Muscle layer of duodenum (tissue), 2 donors: Measurements from ENCODE around the gene SLC24A4.

Experiments
- H3K27ac ChIP-seq: one replicate; pipeline ENCODE4 v1.7.0; 2013; ENCODE audit warnings: mild to moderate bottlenecking, low read length
- H3K27me3 ChIP-seq: one replicate; pipeline ENCODE4 v1.7.0; 2013; ENCODE audit warnings: low read depth, mild to moderate bottlenecking, control low read depth, low read length
- H3K36me3 ChIP-seq, 2 donors: one replicate each; pipeline ENCODE4 v1.7.0; 2013; ENCODE audit warnings: low read length in 2 of 2, control low read depth in 1 of 2, mild to moderate bottlenecking in 1 of 2; ENCODE audit not compliant: insufficient read depth in 2 of 2, control insufficient read depth in 1 of 2
- H3K4me1 ChIP-seq, 2 donors: one replicate each; pipeline ENCODE4 v1.7.0; 2013; ENCODE audit warnings: low read length in 2 of 2, mild to moderate bottlenecking in 2 of 2, control low read depth in 1 of 2, moderate library complexity in 1 of 2; ENCODE audit not compliant: insufficient read depth in 2 of 2, control insufficient read depth in 1 of 2
- H3K4me3 ChIP-seq, 2 donors: one replicate each; pipeline ENCODE4 v1.7.0; 2013; ENCODE audit warnings: low read length in 2 of 2, low read depth in 1 of 2, mild to moderate bottlenecking in 1 of 2
- H3K9me3 ChIP-seq, 2 donors: one replicate each; pipeline ENCODE4 v1.7.0; 2013; ENCODE audit warnings: low read length in 2 of 2, control low read depth in 1 of 2, mild to moderate bottlenecking in 1 of 2; ENCODE audit not compliant: control insufficient read depth in 1 of 2
- donor health status: healthy.

SLC24A4 gene

DNA sequence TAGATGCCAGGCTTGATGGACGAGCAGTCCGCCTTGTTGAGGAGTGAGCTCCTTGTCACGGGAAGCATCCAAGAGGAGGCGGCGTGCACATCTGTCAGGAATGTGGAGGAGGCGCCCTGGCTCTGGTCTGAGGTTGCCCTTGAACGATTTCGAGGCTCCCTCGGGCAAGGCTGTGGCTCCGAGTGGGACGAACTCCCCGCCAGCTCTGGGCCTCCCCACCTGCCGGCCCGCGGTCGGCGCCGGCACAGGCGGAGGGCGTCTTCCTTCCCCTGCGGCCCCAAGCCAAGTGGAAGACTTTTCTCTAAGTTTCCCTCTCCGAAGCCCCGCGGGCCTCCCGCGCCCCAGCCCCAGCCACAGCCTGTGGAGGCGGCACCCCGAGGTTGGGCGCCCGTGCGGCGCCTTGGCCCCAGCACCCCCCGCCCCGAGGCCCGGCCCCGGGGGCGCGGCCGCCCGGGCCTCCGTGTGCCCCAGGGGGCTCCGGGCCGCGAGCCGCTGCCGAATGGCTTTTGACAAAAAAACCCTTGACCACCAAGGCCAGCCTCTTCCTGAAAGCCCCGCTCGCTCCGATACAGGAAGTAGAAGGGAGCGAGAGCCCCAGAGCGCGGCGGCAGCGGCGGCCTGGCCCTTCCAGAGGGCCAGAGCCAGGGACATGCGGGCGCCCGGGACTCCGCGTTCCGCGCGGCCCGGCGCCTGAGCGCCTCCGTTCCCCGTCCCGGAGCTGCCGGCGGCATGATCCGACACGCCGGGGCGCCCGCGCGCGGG, 190.4 kb downstream of the SLC24A4 start, which contains the start of gene RIN3:
RIN3 (plus strand) TSS at position 578 of the 762 bp plus-strand sequence; CDS start at position 730, 152 bp downstream.
- H3K27ac ChIP-seq, result peak within 1 kb of the TSS; percentile 56
- peaks cover 0 to 29% of the 10 kb centered on the region in 2 donors for H3K4me1 ChIP-seq
- no peaks in the 10 kb centered on the region for H3K27me3 ChIP-seq
- H3K9me3 ChIP-seq, result no peaks in the 10 kb centered on the region
- peak within 1 kb of the TSS; percentile 61 to 90 for H3K4me3 ChIP-seq
- no peaks in the 10 kb centered on the region for H3K36me3 ChIP-seq

GRCh38 chr14:92513966-92514843, 191.2 kb downstream of the SLC24A4 start:
- Histone ChIP-seq H3K27ac (peak overlapping the region; percentile 56), H3K9me3 (no peaks in the 10 kb centered on the region), H3K36me3 (no peaks in the 10 kb centered on the region), H3K27me3 (no peaks in the 10 kb centered on the region), H3K4me1 (peaks cover 0 to 29% of the 10 kb centered on the region in 2 donors), H3K4me3 (peak overlapping the region; percentile 61 to 90)

DNA sequence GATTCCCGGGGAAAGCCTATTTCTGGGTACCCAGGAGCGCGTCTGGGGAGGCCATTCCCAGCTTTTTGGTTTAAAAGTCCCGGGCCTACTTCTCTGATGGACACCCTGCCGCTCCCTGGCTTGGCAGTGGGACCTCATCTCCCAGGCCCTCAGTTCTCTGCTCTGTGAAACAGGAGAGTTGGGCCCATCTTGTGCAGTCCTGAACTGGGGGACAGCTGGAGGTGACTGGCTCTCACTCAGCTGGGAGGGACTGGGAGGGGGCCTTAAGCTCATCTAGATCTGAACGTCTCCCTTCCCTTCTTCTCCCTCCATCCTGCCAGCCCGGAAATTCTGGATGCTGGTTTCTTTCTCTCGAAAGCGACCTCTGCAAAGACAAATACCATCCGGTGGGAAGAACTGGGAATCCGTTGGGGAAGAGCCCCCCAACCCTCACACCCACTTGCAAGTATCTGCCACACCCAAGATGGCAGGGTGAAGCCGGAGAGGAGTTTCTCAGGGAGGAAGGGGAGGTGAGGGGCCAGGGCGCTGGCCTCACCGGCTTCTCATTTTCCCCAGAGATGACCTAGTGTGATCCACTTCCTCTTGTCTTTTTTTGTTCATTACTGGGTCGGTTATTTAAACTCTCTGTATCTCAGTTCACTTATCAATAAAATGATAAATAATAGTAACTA, 192.0 kb downstream of the SLC24A4 start:
- Histone ChIP-seq H3K4me3 (peak overlapping the region; percentile 61 to 90), H3K27ac (peak overlapping the region; percentile 9), H3K27me3 (no peaks in the 10 kb centered on the region), H3K4me1 (peaks cover 0 to 29% of the 10 kb centered on the region in 2 donors), H3K9me3 (no peaks in the 10 kb centered on the region), H3K36me3 (no peaks in the 10 kb centered on the region)

GRCh38 chr14:92515546-92516343, 192.8 kb downstream of the SLC24A4 start:
- no peaks in the 10 kb centered on the region for H3K9me3 ChIP-seq
- H3K27ac ChIP-seq, result no peak overlapping the region
- no peak overlapping the region for H3K4me3 ChIP-seq
- no peaks in the 10 kb centered on the region for H3K27me3 ChIP-seq
- peaks cover 0 to 29% of the 10 kb centered on the region in 2 donors for H3K4me1 ChIP-seq
- H3K36me3 ChIP-seq, result no peaks in the 10 kb centered on the region

GRCh38 chr14:92516344-92516965, 193.5 kb downstream of the SLC24A4 start:
- Histone ChIP-seq H3K9me3 (no peaks in the 10 kb centered on the region), H3K27ac (no peak overlapping the region), H3K36me3 (no peaks in the 10 kb centered on the region), H3K4me3 (no peak overlapping the region), H3K4me1 (peaks cover 0 to 29% of the 10 kb centered on the region in 2 donors), H3K27me3 (no peaks in the 10 kb centered on the region)

- H3K36me3 ChIP-seq, result no peaks in the 10 kb centered on the region
- H3K4me1 ChIP-seq, result peaks cover 0 to 26% of the 10 kb centered on the region in 2 donors
- no peaks in the 10 kb centered on the region for H3K27me3 ChIP-seq
- no peaks in the 10 kb centered on the region for H3K9me3 ChIP-seq
- no peak overlapping the region for H3K4me3 ChIP-seq
- H3K27ac ChIP-seq, result no peak overlapping the region
Observed at GRCh38 chr14:92516966-92517506, 194.1 kb downstream of the SLC24A4 start.

GRCh38 chr14:92517761-92518160, 194.8 kb downstream of the SLC24A4 start:
- Histone ChIP-seq H3K4me1 (peaks cover 0 to 22% of the 10 kb centered on the region in 2 donors), H3K36me3 (no peaks in the 10 kb centered on the region), H3K27ac (no peak overlapping the region), H3K27me3 (no peaks in the 10 kb centered on the region), H3K4me3 (no peak overlapping the region), H3K9me3 (no peaks in the 10 kb centered on the region)

DNA sequence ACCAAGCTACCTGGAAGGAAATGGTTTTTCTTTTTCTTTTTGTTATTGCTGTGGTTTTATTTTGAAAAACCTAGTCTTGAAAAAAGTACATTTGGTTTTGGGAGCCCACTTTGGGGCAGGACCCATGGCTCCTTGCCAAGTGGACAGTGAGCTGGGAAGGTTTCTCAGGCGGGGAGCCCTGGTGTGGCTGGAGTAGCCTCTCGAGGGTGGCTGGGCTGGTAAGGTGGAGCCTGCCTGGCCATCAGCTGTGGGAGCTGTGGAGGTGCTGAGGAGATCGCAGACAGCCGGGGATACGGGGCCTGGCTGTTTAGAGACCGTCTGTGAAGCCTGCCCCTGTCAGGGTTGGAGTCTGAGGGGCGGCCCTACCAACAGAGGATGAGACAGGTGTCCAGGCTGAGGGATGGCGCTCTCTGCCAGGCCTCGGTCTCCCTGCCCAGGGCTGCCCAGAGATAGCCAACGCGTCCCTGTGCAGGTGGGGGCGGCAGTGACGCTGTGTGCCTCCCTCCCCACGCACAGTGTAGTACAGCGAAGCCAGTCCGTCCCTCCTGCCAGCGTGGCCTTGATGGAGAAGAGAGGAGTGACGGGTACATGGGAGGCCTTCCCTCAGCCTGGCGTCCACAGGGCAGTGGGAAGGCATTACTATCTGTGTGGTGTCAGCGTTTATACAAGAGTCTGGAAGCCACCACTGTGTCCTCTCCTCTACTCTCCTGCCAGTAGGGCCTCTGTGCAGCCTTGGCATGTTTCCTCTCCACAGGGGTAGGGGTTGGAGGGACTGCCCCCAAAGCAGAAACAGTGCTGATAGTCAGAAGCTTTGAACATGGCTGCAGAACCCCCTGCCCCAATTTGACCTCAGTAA, 196.5 kb downstream of the SLC24A4 start:
- peaks cover 0 to 25% of the 10 kb centered on the region in 2 donors for H3K4me1 ChIP-seq
- H3K27ac ChIP-seq, result no peak overlapping the region
- no peaks in the 10 kb centered on the region for H3K9me3 ChIP-seq
- H3K4me3 ChIP-seq, result no peak overlapping the region
- H3K36me3 ChIP-seq, result no peaks in the 10 kb centered on the region
- H3K27me3 ChIP-seq, result no peaks in the 10 kb centered on the region

DNA sequence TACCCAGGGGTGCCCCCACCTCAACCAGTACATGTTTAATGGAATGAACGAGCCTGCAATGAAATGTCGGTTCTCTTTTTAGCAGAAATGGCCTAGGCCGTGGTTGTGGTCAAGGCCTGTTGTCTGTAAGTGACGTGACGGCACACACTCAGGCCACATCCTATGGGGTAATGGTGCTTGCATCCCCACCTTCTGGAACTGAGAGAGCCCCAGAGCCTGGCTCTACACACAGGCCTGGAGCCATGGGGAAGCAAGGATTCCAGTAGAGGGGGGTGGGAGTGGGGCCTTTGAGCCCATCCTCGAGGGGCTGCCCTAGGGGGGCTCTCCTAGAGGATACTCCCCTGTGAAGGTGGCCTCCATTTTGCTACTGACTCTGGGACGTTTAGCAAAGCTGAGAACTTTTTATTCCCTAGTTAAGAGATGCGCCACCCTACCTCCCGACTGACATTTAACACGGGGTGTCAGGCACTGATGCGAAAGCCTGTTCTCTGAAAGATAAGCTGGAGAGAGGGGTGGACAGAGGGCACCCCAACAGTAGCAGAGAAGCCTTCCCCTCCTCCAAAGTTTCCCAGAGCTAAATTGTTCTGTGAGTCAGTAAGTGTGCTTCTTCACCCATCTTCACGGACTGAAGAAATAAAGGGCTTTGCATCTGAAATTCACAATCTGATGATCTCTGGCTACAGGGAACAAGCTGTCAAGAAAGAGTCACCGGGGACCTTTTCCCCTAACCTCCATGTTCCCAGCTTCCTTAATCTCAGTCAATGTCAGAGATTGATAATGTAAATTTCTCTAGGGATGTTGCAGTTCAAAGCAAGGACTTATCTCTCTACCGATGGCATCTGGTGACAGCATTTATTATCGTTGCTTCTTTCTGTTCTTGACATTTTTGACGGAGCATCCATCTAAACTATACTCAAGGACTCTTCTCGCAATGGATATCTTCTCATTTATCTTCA, 197.4 kb downstream of the SLC24A4 start:
- H3K9me3 ChIP-seq, result no peaks in the 10 kb centered on the region
- H3K4me1 ChIP-seq, result peaks cover 0 to 26% of the 10 kb centered on the region in 2 donors
- H3K27me3 ChIP-seq, result no peaks in the 10 kb centered on the region
- H3K27ac ChIP-seq, result no peak overlapping the region
- no peak overlapping the region for H3K4me3 ChIP-seq
- no peaks in the 10 kb centered on the region for H3K36me3 ChIP-seq
